ENCODE measurements around the gene LRP2BP. TPM values are rescaled to one million over a fixed set of nuclear protein-coding genes. Genes with fewer than 3 reads are reported as not detected.

The LRP2BP gene
- total and polyA plus RNA-seq, 2 of the 13 experiments (the other 11 are each of a cell fraction or from before 2014, with no cell fraction given) = 0.22 to 0.29 TPM

GRCh38 chr4:185318679-185319078 is 77.0 kb downstream of the LRP2BP start (continued):
- TF ChIP-seq HDAC2 (CRISPR knock-in tag; IDR thresholded peaks at IDR 0.05) (peak; percentile 53; the same call in 1 of the 2 replicates), FOSL2 (CRISPR knock-in tag; IDR thresholded peaks at IDR 0.05) (peak; percentile 82), NR2F6 (IDR thresholded peaks at IDR 0.05) (no peak), NR2F6 (CRISPR knock-in tag; IDR thresholded peaks at IDR 0.05) (peak; percentile 57), PPARG (CRISPR knock-in tag; conservative IDR thresholded peaks at IDR 0.05) (peak; percentile 85), SP2 (CRISPR knock-in tag; IDR thresholded peaks at IDR 0.05) (no peak), ONECUT2 (CRISPR knock-in tag; IDR thresholded peaks at IDR 0.05) (0 out of 2 replicates have a peak, but pooled peaks have one; percentile 31), ZNF205 (CRISPR knock-in tag; IDR thresholded peaks at IDR 0.05) (0 out of 2 replicates have a peak, but pooled peaks have one; percentile 24), TBX2 (CRISPR knock-in tag; IDR thresholded peaks at IDR 0.05; ENCODE audit: borderline replicate concordance) (peak; percentile 25; the same call in 1 of the 2 replicates), ZNF563 (CRISPR knock-in tag; IDR thresholded peaks at IDR 0.05) (peak; percentile 29; the same call in 1 of the 2 replicates)
- TF ChIP-seq, protein P1, sequence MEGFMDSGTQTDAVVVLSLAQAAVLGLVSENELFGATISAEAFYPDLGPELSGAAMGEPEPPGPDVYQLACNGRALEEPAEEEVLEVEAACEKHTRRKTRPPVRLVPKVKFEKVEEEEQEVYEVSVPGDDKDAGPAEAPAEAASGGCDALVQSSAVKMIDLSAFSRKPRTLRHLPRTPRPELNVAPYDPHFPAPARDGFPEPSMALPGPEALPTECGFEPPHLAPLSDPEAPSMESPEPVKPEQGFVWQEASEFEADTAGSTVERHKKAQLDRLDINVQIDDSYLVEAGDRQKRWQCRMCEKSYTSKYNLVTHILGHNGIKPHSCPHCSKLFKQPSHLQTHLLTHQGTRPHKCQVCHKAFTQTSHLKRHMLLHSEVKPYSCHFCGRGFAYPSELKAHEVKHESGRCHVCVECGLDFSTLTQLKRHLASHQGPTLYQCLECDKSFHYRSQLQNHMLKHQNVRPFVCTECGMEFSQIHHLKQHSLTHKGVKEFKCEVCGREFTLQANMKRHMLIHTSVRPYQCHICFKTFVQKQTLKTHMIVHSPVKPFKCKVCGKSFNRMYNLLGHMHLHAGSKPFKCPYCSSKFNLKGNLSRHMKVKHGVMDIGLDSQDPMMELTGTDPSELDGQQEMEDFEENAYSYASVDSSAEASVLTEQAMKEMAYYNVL (CRISPR knock-in tag; IDR thresholded peaks at IDR 0.05; ENCODE audit: borderline replicate concordance) = peak; percentile 73
- TF ChIP-seq, protein P2, sequence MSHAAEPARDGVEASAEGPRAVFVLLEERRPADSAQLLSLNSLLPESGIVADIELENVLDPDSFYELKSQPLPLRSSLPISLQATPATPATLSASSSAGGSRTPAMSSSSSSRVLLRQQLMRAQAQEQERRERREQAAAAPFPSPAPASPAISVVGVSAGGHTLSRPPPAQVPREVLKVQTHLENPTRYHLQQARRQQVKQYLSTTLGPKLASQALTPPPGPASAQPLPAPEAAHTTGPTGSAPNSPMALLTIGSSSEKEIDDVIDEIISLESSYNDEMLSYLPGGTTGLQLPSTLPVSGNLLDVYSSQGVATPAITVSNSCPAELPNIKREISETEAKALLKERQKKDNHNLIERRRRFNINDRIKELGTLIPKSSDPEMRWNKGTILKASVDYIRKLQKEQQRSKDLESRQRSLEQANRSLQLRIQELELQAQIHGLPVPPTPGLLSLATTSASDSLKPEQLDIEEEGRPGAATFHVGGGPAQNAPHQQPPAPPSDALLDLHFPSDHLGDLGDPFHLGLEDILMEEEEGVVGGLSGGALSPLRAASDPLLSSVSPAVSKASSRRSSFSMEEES (CRISPR knock-in tag; IDR thresholded peaks at IDR 0.05) = peak; percentile 84
- TF ChIP-seq, protein P3, sequence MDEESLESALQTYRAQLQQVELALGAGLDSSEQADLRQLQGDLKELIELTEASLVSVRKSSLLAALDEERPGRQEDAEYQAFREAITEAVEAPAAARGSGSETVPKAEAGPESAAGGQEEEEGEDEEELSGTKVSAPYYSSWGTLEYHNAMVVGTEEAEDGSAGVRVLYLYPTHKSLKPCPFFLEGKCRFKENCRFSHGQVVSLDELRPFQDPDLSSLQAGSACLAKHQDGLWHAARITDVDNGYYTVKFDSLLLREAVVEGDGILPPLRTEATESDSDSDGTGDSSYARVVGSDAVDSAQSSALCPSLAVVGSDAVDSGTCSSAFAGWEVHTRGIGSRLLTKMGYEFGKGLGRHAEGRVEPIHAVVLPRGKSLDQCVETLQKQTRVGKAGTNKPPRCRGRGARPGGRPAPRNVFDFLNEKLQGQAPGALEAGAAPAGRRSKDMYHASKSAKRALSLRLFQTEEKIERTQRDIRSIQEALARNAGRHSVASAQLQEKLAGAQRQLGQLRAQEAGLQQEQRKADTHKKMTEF (CRISPR knock-in tag; IDR thresholded peaks at IDR 0.05) = peak; percentile 85
- TF ChIP-seq, protein P4, sequence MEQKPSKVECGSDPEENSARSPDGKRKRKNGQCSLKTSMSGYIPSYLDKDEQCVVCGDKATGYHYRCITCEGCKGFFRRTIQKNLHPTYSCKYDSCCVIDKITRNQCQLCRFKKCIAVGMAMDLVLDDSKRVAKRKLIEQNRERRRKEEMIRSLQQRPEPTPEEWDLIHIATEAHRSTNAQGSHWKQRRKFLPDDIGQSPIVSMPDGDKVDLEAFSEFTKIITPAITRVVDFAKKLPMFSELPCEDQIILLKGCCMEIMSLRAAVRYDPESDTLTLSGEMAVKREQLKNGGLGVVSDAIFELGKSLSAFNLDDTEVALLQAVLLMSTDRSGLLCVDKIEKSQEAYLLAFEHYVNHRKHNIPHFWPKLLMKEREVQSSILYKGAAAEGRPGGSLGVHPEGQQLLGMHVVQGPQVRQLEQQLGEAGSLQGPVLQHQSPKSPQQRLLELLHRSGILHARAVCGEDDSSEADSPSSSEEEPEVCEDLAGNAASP (CRISPR knock-in tag; IDR thresholded peaks at IDR 0.05; ENCODE audit: borderline replicate concordance) = peak; percentile 57; the same call in 1 of the 2 replicates

Measured in HepG2 (cell line).